Hippocampal formation (tissue), 2 donors: Measurements from ENCODE around the gene ENOX1.
"Not testable (repeated sequence)": the region's sequence is repeated elsewhere in the genome, so short reads cannot be mapped to it uniquely, and the experiment has no call there.

Source experiments
- DNase-seq, 2 donors: peaks; one replicate each; lab custom pipeline; 2025; lab: John Stamatoyannopoulos, UW

Gene ENOX1

GRCh38 chr13:43205416-43205815 is 581.4 kb downstream of the ENOX1 start:
- no peak for DNase-seq

- no peak for DNase-seq
These were observed 582.2 kb downstream of the ENOX1 start for GRCh38 chr13:43204591-43204990.

- no peak for DNase-seq
These were observed 583.0 kb downstream of the ENOX1 start for GRCh38 chr13:43203781-43204180.

- no peak for DNase-seq
These were observed 586.0 kb downstream of the ENOX1 start for GRCh38 chr13:43200736-43201135.

GRCh38 chr13:43200307-43200706 is 586.5 kb downstream of the ENOX1 start:
- no peak for DNase-seq

GRCh38 chr13:43196750-43197370 is 589.9 kb downstream of the ENOX1 start:
- no peak for DNase-seq

GRCh38 chr13:43196086-43196621 is 590.6 kb downstream of the ENOX1 start:
- DNase-seq, result peak; percentile 7 to 9

- no peak for DNase-seq
These were observed 591.2 kb downstream of the ENOX1 start for GRCh38 chr13:43195551-43195950.

GRCh38 chr13:43195112-43195511 is 591.7 kb downstream of the ENOX1 start:
- no peak for DNase-seq

- no peak for DNase-seq
These were observed 592.9 kb downstream of the ENOX1 start for GRCh38 chr13:43193789-43194420.

- DNase-seq, result no peak
These were observed 595.2 kb downstream of the ENOX1 start for GRCh38 chr13:43191546-43191945.

- no peak for DNase-seq
These were observed 601.5 kb downstream of the ENOX1 start for GRCh38 chr13:43185226-43185625.

- DNase-seq, result no peak
These were observed 605.9 kb downstream of the ENOX1 start for GRCh38 chr13:43180837-43181236.

GRCh38 chr13:43180036-43180660 is 606.6 kb downstream of the ENOX1 start:
- no peak for DNase-seq

- DNase-seq, result no peak
These were observed 615.3 kb downstream of the ENOX1 start for GRCh38 chr13:43171489-43171888.

GRCh38 chr13:43170506-43170905 is 616.3 kb downstream of the ENOX1 start:
- DNase-seq, result no peak

- DNase-seq, result not testable (repeated sequence)
These were observed 618.3 kb downstream of the ENOX1 start for GRCh38 chr13:43168434-43168833.

- DNase-seq, result no peak
These were observed 619.0 kb downstream of the ENOX1 start for GRCh38 chr13:43167731-43168130.

- no peak for DNase-seq
These were observed 619.9 kb downstream of the ENOX1 start for GRCh38 chr13:43166644-43167457.
